Smooth muscle cell (in vitro differentiated cells): Measurements from ENCODE around the gene NRP1. TPM values are rescaled to one million over a fixed set of nuclear protein-coding genes. Genes with fewer than 3 reads are reported as not detected.

Source experiments
- DNase-seq: peaks from one replicate; lab custom pipeline; 2025; ENCODE audit not compliant: unreplicated experiment; lab: John Stamatoyannopoulos, UW
- H2AFZ ChIP-seq: fragments of 200-600 bp; sonication (generic); 2 replicates; pipeline ENCODE4 v1.6.0; 2016; ENCODE audit warnings: antibody characterized with exemption, low read depth, mild to moderate bottlenecking
- H3F3A ChIP-seq: fragments of 200-600 bp; sonication (generic); 2 replicates; pipeline ENCODE4 v1.6.0; 2017; ENCODE audit warnings: antibody characterized with exemption, low read depth
- H3K27ac ChIP-seq: fragments of 200-600 bp; sonication (generic); 2 replicates; pipeline ENCODE4 v1.5.1; 2016; ENCODE audit warnings: low read depth, mild to moderate bottlenecking
- H3K27me3 ChIP-seq: fragments of 200-600 bp; sonication (generic); 2 replicates; pipeline ENCODE4 v1.6.1; 2016; ENCODE audit warnings: low read depth, mild to moderate bottlenecking
- H3K36me3 ChIP-seq: fragments of 200-600 bp; sonication (generic); 2 replicates; pipeline ENCODE4 v1.5.1; 2016; ENCODE audit warnings: low read depth
- H3K4me1 ChIP-seq: fragments of 200-600 bp; sonication (generic); 2 replicates; pipeline ENCODE4 v1.5.1; 2016; ENCODE audit warnings: low read depth
- H3K4me2 ChIP-seq: fragments of 200-600 bp; sonication (generic); 2 replicates; pipeline ENCODE4 v1.6.0; 2016; ENCODE audit warnings: mild to moderate bottlenecking
- H3K4me3 ChIP-seq: fragments of 200-600 bp; sonication (generic); 2 replicates; pipeline ENCODE4 v1.5.1; 2016; ENCODE audit warnings: mild to moderate bottlenecking
- H3K79me2 ChIP-seq: fragments of 200-600 bp; sonication (generic); 2 replicates; pipeline ENCODE4 v1.6.0; 2016; ENCODE audit warnings: low read depth, mild to moderate bottlenecking
- H3K9ac ChIP-seq: fragments of 200-600 bp; sonication (generic); 2 replicates; pipeline ENCODE4 v1.6.0; 2016; ENCODE audit warnings: low read depth
- H3K9me3 ChIP-seq: fragments of 200-600 bp; sonication (generic); replicated peaks from 2 replicates; pipeline ENCODE4 v1.5.1; 2016; ENCODE audit warnings: low read depth
- H4K20me1 ChIP-seq: fragments of 200-600 bp; sonication (generic); 2 replicates; pipeline ENCODE4 v1.6.0; 2016; ENCODE audit warnings: low read depth
- CTCF ChIP-seq: fragments of 200-600 bp; sonication (generic); IDR thresholded peaks from 2 replicates; pipeline ENCODE4 v1.5.1; 2017; ENCODE audit warnings: borderline replicate concordance, mild to moderate bottlenecking, antibody characterized with exemption; ENCODE audit not compliant: insufficient read depth, poor library complexity, severe bottlenecking
- WGBS: methylation state at CpG from one replicate; pipeline ENCODE4 v1.1.7; 2016; ENCODE audit warnings: low lambda C conversion rate; 5-methylcytosine and 5-hydroxymethylcytosine counted together
- polyA plus RNA-seq: library from polyadenylated mRNA; unstranded; fragments of >200 nt; fragmentation: Nextera tagmentation; extraction: Ambion mirVana; gene quantifications from 2 replicates; pipeline ENCODE4 v1.2.1, GENCODE V29; 2016
- total RNA-seq: library from RNA; depleted of rRNA; stranded (reverse); fragments of >200 nt; gene quantifications from 2 replicates; pipeline ENCODE4 v1.2.3, GENCODE V29; 2014

The NRP1 gene
- total and polyA plus RNA-seq, 2 experiments from 2014 or later: 74.8 to 80.4 TPM

- Histone ChIP-seq H3K4me2 (peak overlapping the region; percentile 16), H3K27ac (peak overlapping the region; percentile 4), H3K4me1 (peaks cover 11% of the 10 kb centered on the region)
These were observed 8.5 kb downstream of the NRP1 start for GRCh38 chr10:33325929-33326328.

GRCh38 chr10:33323721-33324120, 10.7 kb downstream of the NRP1 start:
- Histone ChIP-seq H3K9me3 (no peaks in the 10 kb centered on the region), H3K27me3 (no peaks in the 10 kb centered on the region), H3K4me3 (no peak overlapping the region), H4K20me1 (no peaks in the 10 kb centered on the region), H3K79me2 (peaks cover 96% of the 10 kb centered on the region), H3F3A (no peaks in the 10 kb centered on the region), H3K4me1 (peaks cover 7% of the 10 kb centered on the region), H3K4me2 (no peak overlapping the region), H3K9ac (no peak overlapping the region), H3K36me3 (peaks cover under 1% of the 10 kb centered on the region), H2AFZ (no peak overlapping the region), H3K27ac (no peak overlapping the region)
- no peak for DNase-seq
- no peak for TF ChIP-seq CTCF
- 84% methylated on average over 6 of the region's 6 CpGs for WGBS

More at GRCh38 chr10:33325929-33326328, 8.5 kb downstream of the NRP1 start:
- TF ChIP-seq CTCF: no peak
- Histone ChIP-seq H3K36me3 (peaks cover 8% of the 10 kb centered on the region), H3F3A (no peaks in the 10 kb centered on the region), H3K27me3 (no peaks in the 10 kb centered on the region), H3K79me2 (peaks cover 98% of the 10 kb centered on the region), H2AFZ (no peak overlapping the region), H3K9ac (no peak overlapping the region), H4K20me1 (no peaks in the 10 kb centered on the region), H3K4me3 (no peak overlapping the region), H3K9me3 (no peaks in the 10 kb centered on the region)
- 78% methylated on average over 2 of the region's 2 CpGs for WGBS
- no peak for DNase-seq

GRCh38 chr10:33321516-33321915, 13.0 kb downstream of the NRP1 start:
- DNase-seq: no peak
- no peaks in the 10 kb centered on the region for H4K20me1 ChIP-seq
- H3K27ac ChIP-seq: peak overlapping the region; percentile 44
- H3K4me2 ChIP-seq: peak overlapping the region; percentile 45
- no peak overlapping the region for H3K9ac ChIP-seq
- no peaks in the 10 kb centered on the region for H3K36me3 ChIP-seq
- H3K27me3 ChIP-seq: no peaks in the 10 kb centered on the region
- 31% methylated on average over 6 of the region's 6 CpGs for WGBS
- no peak overlapping the region for H3K4me3 ChIP-seq
- H3K79me2 ChIP-seq: peaks cover 96% of the 10 kb centered on the region
- H3K4me1 ChIP-seq: peaks cover 7% of the 10 kb centered on the region
- peaks cover 5% of the 10 kb centered on the region for H3F3A ChIP-seq
- peak overlapping the region; percentile 55 for H2AFZ ChIP-seq
- H3K9me3 ChIP-seq: no peaks in the 10 kb centered on the region
- TF ChIP-seq CTCF: no peak

- no peak for TF ChIP-seq CTCF
- H3K4me3 ChIP-seq: no peak overlapping the region
- H3K27me3 ChIP-seq: no peaks in the 10 kb centered on the region
- H3K36me3 ChIP-seq: no peaks in the 10 kb centered on the region
- H3K27ac ChIP-seq: no peak overlapping the region
- H4K20me1 ChIP-seq: no peaks in the 10 kb centered on the region
- DNase-seq: no peak
- WGBS: 96% methylated on average over 7 of the region's 7 CpGs
- peaks cover 14% of the 10 kb centered on the region for H3K4me1 ChIP-seq
- H3K9ac ChIP-seq: no peak overlapping the region
- H3F3A ChIP-seq: peaks cover 5% of the 10 kb centered on the region
- peaks cover 96% of the 10 kb centered on the region for H3K79me2 ChIP-seq
- H3K4me2 ChIP-seq: no peak overlapping the region
- no peaks in the 10 kb centered on the region for H3K9me3 ChIP-seq
- H2AFZ ChIP-seq: no peak overlapping the region
These were observed 14.2 kb downstream of the NRP1 start for GRCh38 chr10:33320288-33320687.
